ENCODE results near the gene GRIA4. TPM values are rescaled to one million over a fixed set of nuclear protein-coding genes. Genes with fewer than 3 reads are reported as not detected.
"Not testable (repeated sequence)": the region's sequence is repeated elsewhere in the genome, so short reads cannot be mapped to it uniquely, and the experiment has no call there.

Gene GRIA4
- total RNA-seq, 1 experiment from 2014 or later, result 0.10 TPM

DNA sequence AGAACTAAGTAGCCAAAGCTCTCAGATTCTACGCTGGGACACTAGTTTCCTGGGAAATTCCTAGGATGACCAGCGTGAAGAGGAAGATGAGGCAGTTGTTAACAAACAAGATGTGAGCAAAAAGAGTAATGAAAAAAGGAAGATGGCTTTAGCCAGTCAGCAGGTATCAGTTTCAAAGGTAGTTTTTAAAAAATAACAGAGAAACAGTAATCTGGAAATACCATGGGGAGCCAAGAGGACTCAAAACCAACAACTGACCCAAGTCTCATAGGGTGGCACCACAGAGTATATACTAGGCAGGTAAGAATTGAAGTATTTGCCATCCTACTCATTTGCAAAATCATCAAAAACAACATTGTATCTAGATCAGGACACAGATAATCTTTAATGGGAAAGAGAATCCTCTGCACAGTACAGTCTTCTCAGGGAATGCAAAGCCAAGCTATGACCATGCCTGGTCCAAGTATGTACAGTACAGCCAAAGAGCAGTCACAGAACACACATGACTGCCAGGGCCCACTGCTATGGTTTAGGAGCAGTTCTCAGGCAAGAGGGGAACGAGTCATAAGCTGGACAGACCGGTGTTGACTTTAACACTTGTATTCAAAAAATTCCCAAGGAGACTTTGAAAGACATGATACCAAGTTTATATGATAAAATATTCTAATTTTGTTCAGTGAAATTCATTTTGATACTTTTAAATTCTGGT, 391.6 kb downstream of the GRIA4 start:
- DNase-seq (ENCODE audit: low read depth), result no peak

GRCh38 chr11:106003094-106003493, 393.2 kb downstream of the GRIA4 start:
- DNase-seq (ENCODE audit: low read depth), result not testable (repeated sequence)

GRCh38 chr11:106011481-106011880, 401.6 kb downstream of the GRIA4 start:
- DNase-seq (ENCODE audit: low read depth), result no peak

GRCh38 chr11:106012744-106013143, 402.9 kb downstream of the GRIA4 start:
- DNase-seq (ENCODE audit: low read depth), result peak; percentile 23

- DNase-seq (ENCODE audit: low read depth), result no peak
Measured at GRCh38 chr11:106014035-106014434, 404.2 kb downstream of the GRIA4 start.

- DNase-seq (ENCODE audit: low read depth), result no peak
Measured at GRCh38 chr11:106014620-106015019, 404.7 kb downstream of the GRIA4 start.

DNA sequence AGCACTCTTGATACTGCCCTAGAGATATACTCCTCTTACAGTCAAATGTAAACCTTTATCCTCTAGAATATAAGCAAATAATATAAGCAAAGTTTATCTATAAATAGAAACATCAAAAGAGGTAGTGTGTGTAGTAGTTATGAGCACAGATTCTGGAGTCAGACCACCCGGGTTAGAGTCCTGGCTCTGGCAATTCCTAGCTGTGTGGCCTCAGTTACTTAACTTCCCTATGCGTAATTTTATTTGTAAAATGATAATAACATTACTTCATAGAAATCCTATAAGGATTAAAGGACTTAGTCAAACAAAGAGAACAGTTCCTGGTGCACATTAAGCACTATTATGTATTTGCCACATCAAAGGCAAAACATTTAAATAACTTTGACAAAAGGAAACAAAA, 405.2 kb downstream of the GRIA4 start:
- no peak for DNase-seq (ENCODE audit: low read depth)

DNA sequence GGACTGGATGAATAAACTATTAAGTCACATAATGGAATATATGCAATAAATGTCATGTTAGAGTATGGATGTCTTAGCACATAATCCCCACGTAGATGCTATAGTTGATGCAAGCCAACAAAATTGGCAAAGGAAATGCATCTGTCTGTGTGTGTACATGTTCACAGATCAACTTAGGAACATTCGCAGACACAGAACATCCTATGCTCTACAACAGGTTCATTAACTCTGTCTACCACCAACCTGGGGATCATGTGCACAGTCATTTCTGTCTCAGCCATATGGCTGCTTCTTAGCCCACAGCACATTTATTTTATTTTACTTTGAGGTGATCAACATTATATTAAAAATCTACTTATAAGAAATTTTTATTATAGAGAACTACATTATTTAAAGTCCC, 407.2 kb downstream of the GRIA4 start:
- DNase-seq (ENCODE audit: low read depth), result no peak

GRCh38 chr11:106021181-106021966, 411.5 kb downstream of the GRIA4 start:
- peak; percentile 17 for DNase-seq (ENCODE audit: low read depth)

- peak; percentile 100 for DNase-seq (ENCODE audit: low read depth)
Measured at GRCh38 chr11:106021967-106022794, 412.3 kb downstream of the GRIA4 start, which contains the start of gene MSANTD4. Gene MSANTD4, minus strand, starts transcription at chr11:106022240. Its CDS starts 11,323 bp downstream, at chr11:106010917.

GRCh38 chr11:106022795-106023275, 413.0 kb downstream of the GRIA4 start:
- DNase-seq (ENCODE audit: low read depth), result no peak

DNA sequence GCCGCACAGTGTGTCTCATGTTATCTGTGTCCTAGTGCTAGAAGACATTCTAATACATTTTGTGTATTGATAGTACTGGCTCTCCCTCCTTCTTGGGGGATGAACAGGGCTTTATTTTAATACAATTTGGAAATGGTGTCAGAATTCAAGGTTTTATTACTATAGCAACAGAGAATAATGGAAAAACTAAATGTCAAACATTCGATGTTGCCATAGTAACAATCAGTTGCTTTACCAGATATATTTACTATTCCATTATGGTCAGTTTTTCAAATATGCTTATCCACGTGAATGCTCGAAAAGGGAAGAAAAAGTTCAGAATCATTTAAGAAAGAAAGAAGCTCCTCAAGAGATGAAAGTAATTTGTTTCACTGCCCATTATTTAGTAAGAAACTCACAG, 420.7 kb downstream of the GRIA4 start:
- DNase-seq (ENCODE audit: low read depth), result no peak

DNA sequence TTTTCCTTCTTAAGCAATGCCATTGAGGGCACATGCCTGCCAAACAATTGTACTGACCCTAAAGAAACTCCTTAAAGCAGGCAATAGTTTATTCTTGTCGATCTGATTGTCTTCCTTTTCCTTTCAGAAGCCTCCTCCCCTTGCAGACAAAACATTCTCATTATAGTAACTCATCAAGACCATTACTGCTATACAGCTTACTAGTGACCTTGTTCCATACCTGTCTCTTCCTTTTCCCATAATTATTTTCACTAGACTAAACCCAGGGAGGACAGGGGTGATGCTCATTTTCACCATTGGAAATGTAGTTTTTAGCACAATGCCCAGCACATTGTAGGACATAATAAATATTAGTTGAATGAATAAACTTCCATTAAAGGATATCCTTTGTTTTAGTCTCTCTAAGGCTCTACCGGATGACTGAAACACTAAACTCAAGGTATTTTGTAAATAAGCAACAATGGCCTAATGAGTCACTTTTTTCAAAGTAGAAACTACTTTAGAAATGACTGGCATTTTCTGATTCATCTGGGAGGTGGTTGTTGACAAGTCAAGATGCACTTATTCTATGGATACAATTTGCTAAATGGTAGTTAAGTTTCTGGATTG, 421.4 kb downstream of the GRIA4 start:
- DNase-seq (ENCODE audit: low read depth), result peak; percentile 69

Measured in M059J (cell line).